HepG2 (cell line): ENCODE data around the gene ADAMTS2. TPM values are rescaled to one million over a fixed set of nuclear protein-coding genes. Genes with fewer than 3 reads are reported as not detected.

Experiments
- ATAC-seq: fragments of 200-7000 bp; cut with Tn5 transposase; 3 replicates; pipeline ENCODE4 v1.9.1; 2020; ENCODE audit warnings: mild to moderate bottlenecking, moderate library complexity
- BruUV-seq: library from RNA; stranded (reverse); fragments of 400-500 nt; replicated peaks from 2 replicates; lab custom pipeline; 2021; lab: Mats Ljungman, UMichigan
- CTCF ChIA-PET: fragments of 300-600 bp; formaldehyde crosslinking; extraction: SDS; loops from one replicate; lab custom pipeline; 2021; ENCODE audit warnings: low total read pairs, inconsistent platforms, low intra/inter-chr PET ratio; lab: Yijun Ruan, JAX
- POLR2A ChIA-PET: fragments of 350-600 bp; sonication (Branson Sonifier 250); formaldehyde crosslinking; loops from one replicate; lab custom pipeline; 2020; ENCODE audit warnings: antibody characterized with exemption, inconsistent platforms; lab: Yijun Ruan, JAX
- DNase-seq: peaks from one replicate; pipeline ENCODE4 v3.0.0-alpha.2; 2015; ENCODE audit warnings: low spot score
- FAIRE-seq: peaks from 3 replicates; lab custom pipeline; 2011; peaks lifted over from hg19 to GRCh38; lab: Jason Lieb, UNC
- H2AFZ ChIP-seq: one replicate; pipeline ENCODE4 v1.6.1; 2011; ENCODE audit warnings: low read length, inconsistent platforms
- H3K27ac ChIP-seq: fragments of 300-600 bp; 3 replicates; pipeline ENCODE4 v1.8.0; 2011; ENCODE audit warnings: mixed run types, mild to moderate bottlenecking, mixed read lengths, low read length, inconsistent platforms; ENCODE audit not compliant: insufficient read depth; ENCODE audit errors: extremely low read length
- H3K27me3 ChIP-seq, 2 experiments: fragments of 200-600 bp in 1 of 2; 2 replicates in 1 of 2; 3 replicates in 1 of 2; pipeline versions ENCODE4 v1.6.0 to v1.8.0; 2011; ENCODE audit warnings: low read length in 2 of 2, mild to moderate bottlenecking in 2 of 2, moderate library complexity in 2 of 2, inconsistent platforms in 1 of 2; ENCODE audit not compliant: insufficient read depth in 2 of 2, control insufficient read depth in 1 of 2
- H3K36me3 ChIP-seq, 2 experiments: fragments of 200-600 bp in 1 of 2; replicated peaks in 1 of 2; 2 replicates in 1 of 2; 3 replicates in 1 of 2; pipeline versions ENCODE4 v1.5.1 to v1.8.0; 2011; ENCODE audit warnings: low read length in 2 of 2, inconsistent platforms in 1 of 2; ENCODE audit not compliant: insufficient read depth in 2 of 2, control insufficient read depth in 1 of 2
- H3K4me1 ChIP-seq: 2 replicates; pipeline ENCODE4 v1.5.1; 2012; ENCODE audit warnings: low read length, inconsistent platforms; ENCODE audit not compliant: insufficient read depth
- H3K4me2 ChIP-seq: 2 replicates; pipeline ENCODE4 v1.6.0; 2011; ENCODE audit warnings: low read depth, low read length, inconsistent platforms
- H3K4me3 ChIP-seq, 3 experiments: fragments of 200-600 bp in 1 of 3; sonication (generic), shearing (Covaris generic) in 1 of 3; replicated peaks in 1 of 3; 2 replicates each; pipeline ENCODE4 v1.5.1; 2011 to 2016; ENCODE audit warnings: low read length in 3 of 3, inconsistent platforms in 2 of 3, low read depth in 2 of 3, mild to moderate bottlenecking in 2 of 3, control low read depth in 1 of 3, mixed read lengths in 1 of 3; ENCODE audit not compliant: insufficient read depth in 1 of 3
- H3K79me2 ChIP-seq: one replicate; pipeline ENCODE4 v1.6.1; 2011; ENCODE audit warnings: low read length, inconsistent platforms; ENCODE audit not compliant: insufficient read depth
- H3K9ac ChIP-seq: 2 replicates; pipeline ENCODE4 v1.6.0; 2011; ENCODE audit warnings: mild to moderate bottlenecking, low read depth, low read length, inconsistent platforms; ENCODE audit not compliant: insufficient read depth
- H3K9me3 ChIP-seq: 2 replicates; pipeline ENCODE4 v1.5.1; 2012; ENCODE audit warnings: mild to moderate bottlenecking, low read length
- H4K20me1 ChIP-seq: 2 replicates; pipeline ENCODE4 v1.6.0; 2011; ENCODE audit warnings: inconsistent platforms, mild to moderate bottlenecking, low read length, moderate library complexity; ENCODE audit not compliant: insufficient read depth
- ARNT2 ChIP-seq: sonication (generic); formaldehyde crosslinking; IDR thresholded peaks from 2 replicates; pipeline ENCODE4 v1.8.0; 2022; ENCODE audit warnings: mild to moderate bottlenecking, low read depth, missing genetic modification reagents, moderate library complexity
- DPF2 ChIP-seq: sonication (generic); formaldehyde crosslinking; IDR thresholded peaks from 2 replicates; pipeline ENCODE4 v1.4.0; 2020; ENCODE audit warnings: mild to moderate bottlenecking, low read depth, missing genetic modification reagents, borderline replicate concordance
- FLYWCH1 ChIP-seq: sonication (generic); formaldehyde crosslinking; IDR thresholded peaks from 2 replicates; pipeline ENCODE4 v1.8.1; 2023; ENCODE audit warnings: mild to moderate bottlenecking, missing genetic modification reagents
- RAD21 ChIP-seq: fragments of 450-650 bp; formaldehyde crosslinking; IDR thresholded peaks from 2 replicates; pipeline ENCODE4 v1.5.0; 2020; ENCODE audit warnings: mild to moderate bottlenecking
- SALL2 ChIP-seq: sonication (generic); formaldehyde crosslinking; IDR thresholded peaks from 2 replicates; pipeline ENCODE4 v1.8.1; 2023; ENCODE audit warnings: mild to moderate bottlenecking, missing genetic modification reagents, inconsistent platforms
- SRSF1 ChIP-seq: fragments of 200-400 bp; formaldehyde crosslinking; optimal IDR thresholded peaks from 2 replicates; pipeline ENCODE3; 2017; ENCODE audit warnings: mild to moderate bottlenecking, low read depth, low read length, moderate library complexity
- STAG1 ChIP-seq: sonication (generic); formaldehyde crosslinking; IDR thresholded peaks from 2 replicates; pipeline ENCODE4 v1.4.0; 2020; ENCODE audit warnings: missing genetic modification reagents
- ZMAT3 ChIP-seq: sonication (generic); formaldehyde crosslinking; conservative IDR thresholded peaks from 2 replicates; pipeline ENCODE4 v1.7.0; 2021; ENCODE audit warnings: missing genetic modification reagents
- ZNF205 ChIP-seq: IDR thresholded peaks from 2 replicates; pipeline ENCODE4 v1.6.1; 2018; ENCODE audit warnings: missing biosample characterization, missing genetic modification reagents
- ZNF33B ChIP-seq: sonication (generic); formaldehyde crosslinking; IDR thresholded peaks from 2 replicates; pipeline ENCODE4 v1.5.1; 2020; ENCODE audit warnings: mild to moderate bottlenecking, missing genetic modification reagents
- ZNF570 ChIP-seq: sonication (generic); formaldehyde crosslinking; IDR thresholded peaks from 2 replicates; pipeline ENCODE4 v1.4.0; 2020; ENCODE audit warnings: mild to moderate bottlenecking, missing genetic modification reagents, borderline replicate concordance
- ZNF703 ChIP-seq: sonication (generic); formaldehyde crosslinking; IDR thresholded peaks from 2 replicates; pipeline ENCODE4 v1.5.1; 2020; ENCODE audit warnings: missing genetic modification reagents, mild to moderate bottlenecking, moderate library complexity, borderline replicate concordance
- ZNF737 ChIP-seq: sonication (generic); formaldehyde crosslinking; IDR thresholded peaks from 2 replicates; pipeline ENCODE4 v1.5.0; 2020; ENCODE audit warnings: missing genetic modification reagents, mild to moderate bottlenecking, borderline replicate concordance
- ZNF766 ChIP-seq: sonication (generic); formaldehyde crosslinking; IDR thresholded peaks from 2 replicates; pipeline ENCODE4 v1.5.0; 2020; ENCODE audit warnings: missing genetic modification reagents, borderline replicate concordance
- ZNF768 ChIP-seq: sonication (generic); formaldehyde crosslinking; IDR thresholded peaks from 2 replicates; pipeline ENCODE4 v1.4.0; 2020; ENCODE audit warnings: missing genetic modification reagents
- ZNF790 ChIP-seq: sonication (generic); formaldehyde crosslinking; IDR thresholded peaks from 2 replicates; pipeline ENCODE4 v1.8.0; 2022; ENCODE audit warnings: missing genetic modification reagents, mild to moderate bottlenecking, borderline replicate concordance
- WGBS: methylation state at CpG from one replicate; pipeline ENCODE4 v1.1.6; 2017; ENCODE audit warnings: low lambda C conversion rate; 5-methylcytosine and 5-hydroxymethylcytosine counted together
- in situ Hi-C: cut with HindIII; loops from 2 replicates; pipeline ENCODE4 v1.10.0; 2017; ENCODE audit warnings: low pct_unique_long_range_greater_than_20kb; ENCODE audit not compliant: extremely low pct_ligation_motif_present
- intact Hi-C: fragments of 100-400 bp; cut with micrococcal nuclease; formaldehyde crosslinking; loops from one replicate; pipeline ENCODE4 v1.10.0; 2022; ENCODE audit not compliant: unreplicated experiment
- polyA plus RNA-seq, 8 experiments: library from polyadenylated mRNA; depleted of rRNA in 3 of 8; stranded (reverse) in 7 of 8; unstranded in 1 of 8; fragments of >200 nt; fragmentation: Illumina TruSeq in 4 of 8; extraction: Trizol in 4 of 8; gene quantifications; 2 replicates each; pipeline versions ENCODE4 v1.2.1 to v1.2.3, GENCODE V29; 2011 to 2016; ENCODE audit warnings: low read depth in 4 of 8, missing spikeins in 1 of 8, mixed read lengths in 1 of 8; ENCODE audit not compliant: insufficient read depth in 1 of 8
- total RNA-seq, 5 experiments: library from RNA; depleted of rRNA; stranded (reverse); fragments of >200 nt; fragmentation: Illumina TruSeq; extraction: Trizol; gene quantifications; 2 replicates each; pipeline ENCODE4 v1.2.3, GENCODE V29; 2016; ENCODE audit warnings: low read depth in 1 of 5
- TF ChIP-seq, protein P1 (sequence below): IDR thresholded peaks from 2 replicates; pipeline ENCODE4 v1.6.1; 2016
- TF ChIP-seq, protein P2 (sequence below): sonication (generic); formaldehyde crosslinking; conservative IDR thresholded peaks from 2 replicates; pipeline ENCODE4 v1.4.0; 2020; ENCODE audit warnings: missing genetic modification reagents
- TF ChIP-seq, protein P3 (sequence below): sonication (generic); formaldehyde crosslinking; IDR thresholded peaks from 2 replicates; pipeline ENCODE4 v1.4.0; 2020; ENCODE audit warnings: low read depth, missing genetic modification reagents

The ADAMTS2 gene
- total and polyA plus RNA-seq, 2 of the 13 experiments (the other 11 are each of a cell fraction or from before 2014, with no cell fraction given) = 0.24 to 3.5 TPM

DNA sequence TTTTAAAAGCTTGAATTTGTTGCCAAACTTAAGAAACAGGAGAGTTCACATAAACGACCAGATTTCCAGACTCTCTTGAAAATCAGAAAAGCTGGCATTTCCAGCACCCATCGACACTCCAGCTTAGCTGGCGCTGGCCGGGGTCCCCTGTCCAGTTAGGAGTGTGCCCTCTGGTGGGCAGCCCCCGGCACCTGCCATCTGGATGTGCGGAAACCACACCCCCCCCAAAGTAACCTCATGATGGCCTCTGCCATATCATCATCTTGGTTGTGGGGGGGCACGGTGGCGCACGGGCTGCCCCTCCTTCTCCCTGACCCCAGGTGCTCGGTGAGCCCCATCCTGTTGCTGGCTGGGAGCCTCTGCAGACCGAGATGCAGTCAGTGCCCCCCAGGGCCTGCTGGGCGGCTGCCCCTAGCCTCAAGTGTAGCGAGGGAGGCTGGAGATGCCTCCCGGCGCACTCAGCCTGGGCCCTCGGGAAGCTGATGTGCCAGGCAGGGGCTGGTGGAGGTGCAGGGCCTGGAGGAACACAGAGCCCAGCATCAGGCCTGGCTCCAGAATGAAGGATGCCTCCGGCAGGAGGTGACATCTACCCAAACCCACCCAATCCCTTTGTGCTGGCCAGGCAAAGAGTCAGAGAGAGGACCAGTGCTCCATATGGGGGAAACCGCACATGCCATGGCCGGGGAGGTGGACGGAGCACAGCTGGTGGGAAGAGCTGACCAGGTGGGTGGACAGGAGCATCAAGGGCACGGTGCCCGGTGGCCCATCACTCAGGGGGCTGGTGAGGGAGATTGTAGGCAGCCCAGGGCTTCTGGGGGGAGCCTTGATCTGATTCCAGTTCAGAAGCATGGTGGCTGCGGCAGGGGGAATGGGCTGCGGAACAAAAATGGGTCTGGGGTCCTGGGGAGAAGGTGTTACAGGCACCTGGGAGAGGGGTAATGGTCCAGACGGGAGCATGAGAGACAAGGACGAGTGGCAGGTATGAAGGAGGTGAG is 70.6 kb downstream of the ADAMTS2 start:
- intact Hi-C loops = loop anchor here (5.0 kb wide), 1 partner anchor 218 kb away; no protein-coding TSS in a partner anchor
- BruUV-seq = no TSS peak
- H2AFZ ChIP-seq = no peak overlapping the region
- no peak overlapping the region for H3K4me2 ChIP-seq
- H3K4me3 ChIP-seq = no peak overlapping the region
- H3K36me3 ChIP-seq = no peaks in the 10 kb centered on the region
- no peaks in the 10 kb centered on the region for H3K9me3 ChIP-seq
- CTCF ChIA-PET = interaction anchor here (1.1 to 1.3 kb wide), 3 partner anchors 108 to 109 kb away, joined by 3 to 4 read pairs (median 3); no protein-coding TSS in a partner anchor
- FAIRE-seq = no peak
- WGBS = 55% methylated on average over 22 of the region's 26 CpGs
- H3K79me2 ChIP-seq = no peaks in the 10 kb centered on the region
- no peaks in the 10 kb centered on the region for H4K20me1 ChIP-seq
- peaks cover 22% of the 10 kb centered on the region for H3K4me1 ChIP-seq
- ATAC-seq = no peak
- no peak for DNase-seq
- H3K27ac ChIP-seq = no peak overlapping the region
- in situ Hi-C loops = no loop called here
- no peak overlapping the region for H3K9ac ChIP-seq
- POLR2A ChIA-PET = no interaction called here
- no peaks in the 10 kb centered on the region; a peak in 2 of 5 replicates for H3K27me3 ChIP-seq
- TF ChIP-seq ZMAT3 (CRISPR knock-in tag) = no peak
- TF ChIP-seq ZNF768 = no peak
- TF ChIP-seq, protein P1, sequence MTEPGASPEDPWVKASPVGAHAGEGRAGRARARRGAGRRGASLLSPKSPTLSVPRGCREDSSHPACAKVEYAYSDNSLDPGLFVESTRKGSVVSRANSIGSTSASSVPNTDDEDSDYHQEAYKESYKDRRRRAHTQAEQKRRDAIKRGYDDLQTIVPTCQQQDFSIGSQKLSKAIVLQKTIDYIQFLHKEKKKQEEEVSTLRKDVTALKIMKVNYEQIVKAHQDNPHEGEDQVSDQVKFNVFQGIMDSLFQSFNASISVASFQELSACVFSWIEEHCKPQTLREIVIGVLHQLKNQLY (CRISPR knock-in tag) = no peak
- no peak for TF ChIP-seq DPF2 (CRISPR knock-in tag)
- no peak for TF ChIP-seq ARNT2
- TF ChIP-seq FLYWCH1 (CRISPR knock-in tag) = no peak
- TF ChIP-seq RAD21 (CRISPR knock-in tag) = 0 out of 2 replicates have a peak, but pooled peaks have one; percentile 24
- TF ChIP-seq STAG1 (CRISPR knock-in tag) = peak; percentile 45
- TF ChIP-seq ZNF703 (CRISPR knock-in tag) = no peak
- no peak for TF ChIP-seq ZNF737 (CRISPR knock-in tag)
- no peak for TF ChIP-seq ZNF570 (CRISPR knock-in tag)
- no peak for TF ChIP-seq SALL2 (CRISPR knock-in tag)
- TF ChIP-seq, protein P2, sequence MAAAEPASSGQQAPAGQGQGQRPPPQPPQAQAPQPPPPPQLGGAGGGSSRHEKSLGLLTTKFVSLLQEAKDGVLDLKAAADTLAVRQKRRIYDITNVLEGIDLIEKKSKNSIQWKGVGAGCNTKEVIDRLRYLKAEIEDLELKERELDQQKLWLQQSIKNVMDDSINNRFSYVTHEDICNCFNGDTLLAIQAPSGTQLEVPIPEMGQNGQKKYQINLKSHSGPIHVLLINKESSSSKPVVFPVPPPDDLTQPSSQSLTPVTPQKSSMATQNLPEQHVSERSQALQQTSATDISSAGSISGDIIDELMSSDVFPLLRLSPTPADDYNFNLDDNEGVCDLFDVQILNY = no peak
- TF ChIP-seq, protein P3, sequence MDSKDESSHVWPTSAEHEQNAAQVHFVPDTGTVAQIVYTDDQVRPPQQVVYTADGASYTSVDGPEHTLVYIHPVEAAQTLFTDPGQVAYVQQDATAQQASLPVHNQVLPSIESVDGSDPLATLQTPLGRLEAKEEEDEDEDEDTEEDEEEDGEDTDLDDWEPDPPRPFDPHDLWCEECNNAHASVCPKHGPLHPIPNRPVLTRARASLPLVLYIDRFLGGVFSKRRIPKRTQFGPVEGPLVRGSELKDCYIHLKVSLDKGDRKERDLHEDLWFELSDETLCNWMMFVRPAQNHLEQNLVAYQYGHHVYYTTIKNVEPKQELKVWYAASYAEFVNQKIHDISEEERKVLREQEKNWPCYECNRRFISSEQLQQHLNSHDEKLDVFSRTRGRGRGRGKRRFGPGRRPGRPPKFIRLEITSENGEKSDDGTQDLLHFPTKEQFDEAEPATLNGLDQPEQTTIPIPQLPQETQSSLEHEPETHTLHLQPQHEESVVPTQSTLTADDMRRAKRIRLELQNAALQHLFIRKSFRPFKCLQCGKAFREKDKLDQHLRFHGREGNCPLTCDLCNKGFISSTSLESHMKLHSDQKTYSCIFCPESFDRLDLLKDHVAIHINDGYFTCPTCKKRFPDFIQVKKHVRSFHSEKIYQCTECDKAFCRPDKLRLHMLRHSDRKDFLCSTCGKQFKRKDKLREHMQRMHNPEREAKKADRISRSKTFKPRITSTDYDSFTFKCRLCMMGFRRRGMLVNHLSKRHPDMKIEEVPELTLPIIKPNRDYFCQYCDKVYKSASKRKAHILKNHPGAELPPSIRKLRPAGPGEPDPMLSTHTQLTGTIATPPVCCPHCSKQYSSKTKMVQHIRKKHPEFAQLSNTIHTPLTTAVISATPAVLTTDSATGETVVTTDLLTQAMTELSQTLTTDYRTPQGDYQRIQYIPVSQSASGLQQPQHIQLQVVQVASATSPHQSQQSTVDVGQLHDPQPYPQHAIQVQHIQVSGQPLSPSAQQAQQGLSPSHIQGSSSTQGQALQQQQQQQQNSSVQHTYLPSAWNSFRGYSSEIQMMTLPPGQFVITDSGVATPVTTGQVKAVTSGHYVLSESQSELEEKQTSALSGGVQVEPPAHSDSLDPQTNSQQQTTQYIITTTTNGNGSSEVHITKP (CRISPR knock-in tag) = no peak
- no peak for TF ChIP-seq ZNF33B
- TF ChIP-seq SRSF1 = no peak
- no peak for TF ChIP-seq ZNF205 (CRISPR knock-in tag)
- TF ChIP-seq ZNF790 (CRISPR knock-in tag) = no peak
- no peak for TF ChIP-seq ZNF766
